ENCODE data around the gene MAST2.
"Not testable (repeated sequence)": the region's sequence is repeated elsewhere in the genome, so short reads cannot be mapped to it uniquely, and the experiment has no call there.

MAST2 gene

GRCh38 chr1:45862008-45862407, 58.6 kb downstream of the MAST2 start:
- DNase-seq: no peak

DNA sequence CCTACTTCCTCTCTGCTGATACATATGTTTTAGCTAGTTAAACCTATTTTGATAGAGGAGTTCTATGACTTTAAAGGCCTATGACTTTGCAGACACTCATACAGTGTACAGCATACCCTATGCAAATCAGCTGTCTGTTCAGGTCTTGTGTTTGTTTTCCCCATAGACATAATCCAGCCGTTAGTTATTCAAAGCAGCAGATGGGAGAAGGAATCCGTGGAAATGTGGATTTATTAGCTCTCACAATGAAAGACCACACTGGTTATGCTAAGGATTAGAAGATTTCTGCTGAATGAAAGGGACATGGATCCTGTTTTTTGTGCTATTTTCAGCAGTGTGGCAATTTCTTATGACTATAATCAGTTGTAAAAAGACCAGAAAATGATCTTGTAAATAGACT, 59.8 kb downstream of the MAST2 start:
- DNase-seq: no peak

GRCh38 chr1:45864167-45865106, 61.0 kb downstream of the MAST2 start:
- no peak for DNase-seq

- DNase-seq: no peak
These were observed 64.4 kb downstream of the MAST2 start for GRCh38 chr1:45867697-45868348.

DNA sequence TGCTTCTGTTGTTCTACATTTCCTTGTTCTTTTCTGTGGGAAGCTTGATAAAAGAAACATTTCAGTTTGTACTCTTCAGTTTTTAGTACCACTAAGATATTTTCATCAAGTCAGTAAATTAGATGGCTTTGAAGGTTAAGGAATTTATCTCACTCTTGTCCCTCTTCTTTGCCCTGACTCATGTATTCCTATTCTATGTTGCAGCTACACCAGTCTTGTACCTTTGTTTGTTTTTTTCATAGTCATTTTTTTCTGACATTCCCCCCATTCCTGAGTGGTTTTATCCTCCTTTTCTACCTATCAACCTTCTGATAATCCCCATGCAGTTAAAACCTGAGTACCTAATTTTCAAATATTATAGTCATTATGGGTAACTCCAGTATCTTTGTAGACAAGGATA, 65.4 kb downstream of the MAST2 start:
- no peak for DNase-seq

DNA sequence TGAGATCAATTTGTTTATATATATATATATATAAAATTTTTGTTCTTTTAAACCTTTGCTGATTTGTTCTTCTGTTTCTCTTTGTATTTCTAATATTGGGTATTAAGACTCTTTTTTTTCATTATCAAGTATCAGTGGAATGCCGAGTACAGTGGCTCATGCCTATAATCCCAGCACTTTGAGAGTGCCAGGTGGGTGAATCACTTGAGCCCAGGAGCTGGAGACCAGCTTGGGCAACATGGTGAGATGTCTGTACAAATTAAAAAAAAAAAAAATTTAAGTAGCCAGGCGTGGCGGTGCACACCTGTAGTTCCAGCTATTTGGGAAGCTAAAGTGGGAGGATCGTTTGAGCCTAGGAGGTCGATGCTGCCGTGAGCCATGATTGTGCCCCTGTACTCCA, 67.1 kb downstream of the MAST2 start:
- no peak for DNase-seq

- not testable (repeated sequence) for DNase-seq
These were observed 68.9 kb downstream of the MAST2 start for GRCh38 chr1:45872173-45872801.

- peak; percentile 72 for DNase-seq
These were observed 72.7 kb downstream of the MAST2 start for GRCh38 chr1:45876000-45876617.

DNA sequence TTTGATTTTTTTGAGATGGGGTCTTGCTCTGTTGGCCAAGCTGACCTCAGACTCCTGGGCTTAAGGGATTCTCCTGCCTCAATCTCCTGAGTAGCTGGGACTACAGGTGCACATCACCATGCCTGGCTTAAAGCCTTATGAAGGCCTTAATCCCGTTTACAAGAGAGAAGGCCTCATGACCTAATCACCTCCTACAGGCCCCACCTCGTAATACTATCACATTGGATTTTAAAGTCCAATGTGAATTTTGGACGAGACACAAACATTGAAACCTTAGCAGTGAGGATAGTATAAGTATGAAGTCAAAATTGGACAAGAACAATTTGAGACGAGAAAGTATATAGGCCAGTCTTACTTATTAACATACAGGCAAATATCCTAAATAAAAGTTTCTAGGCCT, 73.9 kb downstream of the MAST2 start:
- DNase-seq: no peak

GRCh38 chr1:45879885-45880598, 76.6 kb downstream of the MAST2 start:
- no peak for DNase-seq

- DNase-seq: no peak
These were observed 77.5 kb downstream of the MAST2 start for GRCh38 chr1:45880930-45881329.

DNA sequence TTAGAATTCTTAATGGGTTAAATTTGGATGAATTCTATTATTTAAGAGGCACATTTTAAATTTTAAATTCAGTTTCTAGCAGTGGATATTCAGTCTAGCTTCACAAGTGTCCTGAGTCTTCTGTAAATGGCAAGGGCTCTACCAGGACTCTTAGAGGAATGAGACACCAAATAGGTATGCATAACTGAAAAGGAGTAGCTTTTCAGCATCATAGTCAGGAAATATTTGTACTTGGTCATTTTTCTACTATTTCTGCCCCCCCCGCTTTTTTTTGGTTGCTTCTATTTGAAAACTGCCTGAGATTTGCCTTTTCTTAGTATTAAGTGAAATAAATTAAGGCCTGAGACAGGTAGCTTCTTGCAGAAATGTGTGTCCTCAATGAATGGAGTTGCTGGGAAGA, 80.2 kb downstream of the MAST2 start:
- DNase-seq: no peak

- DNase-seq: no peak
These were observed 81.3 kb downstream of the MAST2 start for GRCh38 chr1:45884700-45885099.

DNA sequence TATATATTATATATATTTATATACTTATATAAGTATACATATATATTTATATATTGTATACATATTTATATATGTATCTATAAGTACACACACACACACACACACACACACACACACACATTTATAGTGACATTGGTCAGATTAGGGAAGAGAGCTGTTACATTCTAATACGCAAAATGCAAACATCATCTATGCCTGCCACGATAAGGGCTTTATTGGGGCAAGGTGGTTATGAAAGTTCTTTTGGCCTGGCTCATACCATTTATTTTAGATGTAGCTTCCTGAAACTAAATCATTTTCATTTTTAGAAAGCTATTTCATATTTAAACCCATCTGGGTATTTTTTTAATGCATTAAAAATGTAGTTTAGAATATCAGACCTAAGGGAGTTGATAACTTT, 82.8 kb downstream of the MAST2 start:
- DNase-seq: peak; percentile 23

DNA sequence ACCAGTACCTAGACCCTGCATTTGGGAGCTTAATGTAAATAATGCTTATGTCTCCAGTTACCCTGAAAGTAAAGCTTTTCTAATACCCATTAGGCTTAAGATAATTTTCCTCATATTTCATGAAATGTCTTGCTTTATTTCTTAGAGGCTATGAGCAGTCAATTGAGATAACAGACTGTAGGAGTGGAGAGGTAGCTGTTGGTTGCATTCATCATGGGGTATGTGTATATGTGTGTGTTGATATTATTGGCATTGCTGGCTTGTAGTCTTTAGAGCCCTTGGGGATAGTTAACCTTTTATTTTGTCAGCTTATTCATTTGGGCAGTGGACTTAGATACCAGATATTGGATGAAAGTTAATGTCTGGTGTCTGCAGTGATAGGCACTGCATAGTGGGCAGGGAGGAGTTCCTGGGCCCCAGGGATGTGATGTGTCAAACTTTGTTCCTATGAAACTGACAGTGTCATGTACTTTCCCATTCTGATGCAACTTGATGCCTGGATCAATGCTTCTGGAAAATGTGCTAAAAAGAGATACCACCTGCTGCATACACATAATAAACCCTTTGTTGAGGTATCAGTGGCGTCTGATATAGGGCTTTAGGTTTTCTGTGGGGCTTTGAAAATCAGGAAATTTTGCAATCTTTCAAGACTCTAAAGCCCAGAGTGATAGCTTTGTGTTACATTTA, 83.9 kb downstream of the MAST2 start:
- DNase-seq: no peak

GRCh38 chr1:45890078-45890477, 86.7 kb downstream of the MAST2 start:
- no peak for DNase-seq

DNA sequence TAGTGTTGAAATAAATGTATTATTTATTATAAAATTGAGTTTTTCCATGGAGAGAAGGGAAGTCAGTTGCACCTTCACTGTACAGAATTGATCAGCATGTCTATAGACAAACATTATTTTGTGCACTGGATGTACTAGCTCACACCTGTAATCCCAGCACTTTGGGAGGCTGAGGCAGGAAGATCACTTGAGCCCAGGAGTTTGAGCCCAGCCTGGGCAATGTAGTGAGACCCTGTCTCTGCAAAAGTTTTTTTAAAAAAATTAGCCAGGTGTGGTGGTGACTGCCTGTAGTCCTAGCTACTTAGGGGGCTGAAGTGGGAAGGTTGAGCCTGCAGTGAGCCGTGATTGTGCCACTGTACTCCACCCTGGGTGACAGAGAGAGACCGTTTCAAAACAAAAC, 87.7 kb downstream of the MAST2 start:
- no peak for DNase-seq

DNA sequence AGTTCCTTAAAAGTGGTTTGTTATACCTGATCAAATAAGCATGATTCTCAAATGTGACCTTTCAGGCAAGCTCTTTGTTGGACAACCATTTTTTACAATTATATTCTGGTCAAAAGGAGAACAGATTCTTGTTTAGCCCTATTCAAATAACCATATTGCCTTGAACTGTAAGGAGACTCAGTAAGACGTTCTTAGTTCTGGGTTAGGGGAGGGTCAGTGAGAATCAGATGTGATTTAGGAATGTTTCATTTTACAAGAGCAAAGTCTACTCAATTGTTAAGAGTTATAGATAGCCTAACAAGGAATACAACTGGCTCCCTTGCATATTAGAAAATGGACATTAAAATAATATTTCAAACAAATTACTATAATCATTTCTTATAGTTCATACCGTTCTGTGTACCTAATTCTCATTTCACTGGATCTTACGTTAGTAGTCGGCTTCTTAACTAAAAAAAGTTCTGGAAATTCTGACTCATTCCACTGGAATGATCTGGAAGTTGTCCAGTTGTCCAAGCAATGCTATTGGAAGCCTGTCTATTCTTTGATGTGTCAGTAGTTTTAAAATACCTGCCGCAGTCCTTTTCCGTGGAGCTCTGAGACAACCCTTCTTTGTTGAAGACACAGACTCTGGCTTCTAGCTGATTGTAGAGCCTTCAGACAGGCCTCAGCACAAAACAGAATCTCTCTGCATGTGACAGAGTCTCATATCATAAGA, 88.8 kb downstream of the MAST2 start:
- no peak for DNase-seq

DNA sequence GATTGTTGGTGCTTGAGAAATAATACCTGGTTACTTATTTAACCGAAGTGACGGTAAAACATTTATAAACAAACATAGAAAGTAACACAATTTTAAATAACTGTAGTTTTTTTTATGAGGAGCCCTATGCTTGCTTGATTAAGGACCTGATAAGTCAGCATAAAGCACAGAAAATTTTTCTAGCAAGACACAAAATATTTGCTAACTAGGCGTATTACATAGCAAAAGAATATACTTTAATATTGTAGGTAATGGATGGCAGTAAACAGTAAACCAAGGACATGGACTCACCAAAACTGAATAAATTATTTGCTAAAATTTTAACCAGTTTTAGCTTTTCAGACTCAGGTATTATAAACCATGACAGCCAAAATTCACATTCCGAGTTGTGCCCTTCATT, 90.9 kb downstream of the MAST2 start:
- DNase-seq: no peak

GRCh38 chr1:45894921-45895320, 91.5 kb downstream of the MAST2 start:
- no peak for DNase-seq

- DNase-seq: no peak
These were observed 92.0 kb downstream of the MAST2 start for GRCh38 chr1:45895406-45895805.
